BLaER1 (cell line): Measurements from ENCODE around the gene DDIAS.
"Not testable (repeated sequence)": the region's sequence is repeated elsewhere in the genome, so short reads cannot be mapped to it uniquely, and the experiment has no call there.

Experiments
- H3K27ac ChIP-seq: shearing (Covaris generic); formaldehyde crosslinking; 2 replicates; pipeline ENCODE4 v1.8.1; 2022
- H3K27me3 ChIP-seq: shearing (Covaris generic); formaldehyde crosslinking; 2 replicates; pipeline ENCODE4 v1.8.1; 2022
- H3K36me3 ChIP-seq: shearing (Covaris generic); formaldehyde crosslinking; 2 replicates; pipeline ENCODE4 v1.8.1; 2022
- H3K4me1 ChIP-seq: shearing (Covaris generic); formaldehyde crosslinking; 2 replicates; pipeline ENCODE4 v1.8.1; 2022
- H3K4me2 ChIP-seq: shearing (Covaris generic); formaldehyde crosslinking; 2 replicates; pipeline ENCODE4 v1.8.1; 2022
- H3K4me3 ChIP-seq: shearing (Covaris generic); formaldehyde crosslinking; 2 replicates; pipeline ENCODE4 v1.8.1; 2022
- H3K9ac ChIP-seq: shearing (Covaris generic); formaldehyde crosslinking; 2 replicates; pipeline ENCODE4 v1.8.1; 2022
- H3K9me3 ChIP-seq: shearing (Covaris generic); formaldehyde crosslinking; 2 replicates; pipeline ENCODE4 v1.8.1; 2022
- H4K20me1 ChIP-seq: shearing (Covaris generic); formaldehyde crosslinking; 2 replicates; pipeline ENCODE4 v1.8.1; 2022
- Cebpa-rat ChIP-seq: shearing (Covaris generic); IDR thresholded peaks from 2 replicates; pipeline ENCODE4 v1.8.1; 2022

DDIAS gene

DNA sequence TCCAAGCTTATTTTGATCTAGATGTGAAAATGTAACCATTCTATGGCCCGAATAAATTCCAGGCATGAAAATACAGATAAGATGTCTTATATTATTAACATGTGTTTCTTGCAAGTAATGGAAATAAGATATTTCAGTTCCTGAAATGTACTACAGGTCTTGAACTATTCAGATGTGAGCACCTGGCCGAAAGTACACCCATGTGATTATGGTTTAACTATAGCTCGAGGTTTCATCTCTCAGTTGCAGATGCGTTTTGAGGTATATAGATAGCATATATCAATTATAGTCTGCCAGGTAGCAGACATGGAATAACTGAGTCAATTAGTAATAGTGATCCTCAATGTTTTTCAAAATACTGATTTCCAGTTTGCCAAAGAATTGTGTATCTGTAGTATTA lies 68.3 kb downstream of the DDIAS start:
- Histone ChIP-seq H3K4me2 (no peak overlapping the region), H3K4me1 (0 out of 2 replicates have a peak, but pooled peaks cover 8% of the 10 kb centered on the region), H3K36me3 (no peaks in the 10 kb centered on the region), H3K9me3 (peaks cover 10% of the 10 kb centered on the region), H3K4me3 (no peak overlapping the region), H3K27ac (no peak overlapping the region), H4K20me1 (no peaks in the 10 kb centered on the region), H3K27me3 (no peaks in the 10 kb centered on the region), H3K9ac (no peak overlapping the region)
- TF ChIP-seq Cebpa-rat = no peak

DNA sequence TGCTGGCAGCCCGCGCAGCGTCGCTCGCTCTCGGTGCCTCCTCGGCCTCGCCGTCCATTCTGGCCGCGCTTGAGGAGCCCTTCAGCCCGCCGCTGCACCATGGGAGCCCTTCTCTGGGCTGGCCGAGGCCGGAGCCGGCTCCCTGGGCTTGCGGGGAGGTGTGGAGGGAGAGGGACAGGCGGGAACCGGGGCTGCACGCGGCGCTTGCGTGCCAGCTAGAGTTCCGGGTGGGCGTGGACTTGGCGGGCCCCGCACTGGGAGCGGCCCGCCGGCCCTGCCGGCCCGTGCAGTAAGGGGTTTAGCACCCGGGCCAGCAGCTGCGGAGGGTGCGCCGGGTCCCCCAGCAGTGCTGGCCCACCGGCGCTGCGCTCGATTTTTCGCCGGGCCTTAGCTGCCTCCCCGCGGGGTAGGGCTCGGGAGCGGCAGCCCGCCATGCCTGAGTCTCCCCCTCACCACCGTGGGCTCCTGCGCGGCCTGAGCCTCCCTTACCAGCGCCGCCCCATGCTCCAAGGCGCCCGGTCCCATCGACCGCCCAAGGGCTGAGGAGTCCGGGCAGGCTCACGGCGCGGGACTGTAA lies 69.1 kb downstream of the DDIAS start:
- H3K27me3 ChIP-seq, H3K4me2 ChIP-seq, H3K4me3 ChIP-seq, H3K27ac ChIP-seq, H3K9ac ChIP-seq, H3K36me3 ChIP-seq, H4K20me1 ChIP-seq: not testable (repeated sequence)
- Histone ChIP-seq H3K9me3 (peaks cover 10% of the 10 kb centered on the region), H3K4me1 (peaks cover 12% of the 10 kb centered on the region; the same call in 1 of the 2 replicates)

DNA sequence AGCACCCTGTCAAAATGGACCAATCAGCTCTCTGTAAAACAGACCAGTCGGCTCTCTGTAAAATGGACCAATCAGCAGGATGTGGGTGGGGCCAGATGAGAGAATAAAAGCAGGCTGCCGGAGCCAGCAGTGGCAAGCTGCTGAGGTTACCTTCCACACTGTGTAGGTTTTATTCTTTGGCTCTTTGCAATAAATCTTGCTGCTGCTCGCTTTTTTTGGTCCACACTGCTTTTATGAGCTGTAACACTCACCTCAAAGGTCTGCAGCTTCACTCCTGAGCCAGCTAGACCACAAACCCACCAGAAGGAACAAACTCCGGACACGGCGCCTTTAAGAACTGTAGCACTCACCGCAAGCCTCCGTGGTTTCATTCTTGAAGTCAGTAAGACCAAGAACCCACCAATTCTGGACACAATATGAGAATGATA lies 70.0 kb downstream of the DDIAS start:
- H3K36me3 ChIP-seq, H3K9ac ChIP-seq, H3K27me3 ChIP-seq, H3K4me3 ChIP-seq, H4K20me1 ChIP-seq, H3K27ac ChIP-seq: not testable (repeated sequence)
- H3K9me3 ChIP-seq = peaks cover 10% of the 10 kb centered on the region
- peak overlapping the region; percentile 43; the same call in 1 of the 2 replicates for H3K4me2 ChIP-seq
- H3K4me1 ChIP-seq = peaks cover 21% of the 10 kb centered on the region

DNA sequence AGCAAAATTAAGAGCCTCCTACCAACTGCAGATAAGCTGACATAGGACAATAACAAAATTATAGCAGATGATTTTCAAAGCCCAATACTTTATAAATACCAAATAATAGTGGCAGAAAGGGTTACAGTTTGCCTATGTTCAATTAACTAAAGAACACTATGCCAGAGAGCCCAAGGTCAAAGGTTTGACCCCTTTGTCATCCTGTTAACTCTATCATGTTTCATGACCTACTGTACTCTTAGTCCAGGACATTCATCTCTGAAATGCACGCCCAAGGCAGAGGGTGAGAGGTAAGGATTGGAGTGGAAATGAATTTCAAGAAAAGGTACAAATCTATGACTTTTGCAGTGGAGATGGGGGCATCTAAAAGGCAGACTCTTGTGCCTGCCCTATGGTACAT lies 70.6 kb downstream of the DDIAS start:
- Histone ChIP-seq H3K36me3 (no peaks in the 10 kb centered on the region), H3K9me3 (peaks cover 10% of the 10 kb centered on the region), H3K27me3 (no peaks in the 10 kb centered on the region), H4K20me1 (no peaks in the 10 kb centered on the region), H3K9ac (no peak overlapping the region), H3K4me2 (peak overlapping the region; percentile 43; the same call in 1 of the 2 replicates), H3K4me3 (no peak overlapping the region), H3K4me1 (peaks cover 27% of the 10 kb centered on the region), H3K27ac (no peak overlapping the region)
- TF ChIP-seq Cebpa-rat = no peak

DNA sequence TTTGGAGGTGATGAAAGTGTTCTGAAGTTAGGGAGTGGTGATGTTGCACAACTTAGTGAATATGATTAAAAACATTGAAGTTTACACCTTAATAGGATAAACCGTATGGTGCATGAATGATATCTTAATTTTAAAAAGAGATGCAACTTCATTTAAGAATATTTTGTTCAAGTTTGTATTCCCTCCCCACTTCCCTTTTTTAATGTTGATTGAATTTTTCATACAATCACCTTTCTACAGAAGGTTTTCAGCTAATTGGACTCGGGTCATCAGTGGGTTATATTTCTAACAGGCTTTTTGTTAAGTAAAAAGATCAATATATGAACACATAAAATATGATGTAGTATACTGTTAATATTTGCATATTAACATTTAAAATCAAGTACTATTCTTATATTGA lies 72.6 kb downstream of the DDIAS start:
- Histone ChIP-seq H3K4me3 (no peak overlapping the region), H3K4me2 (no peak overlapping the region), H3K9me3 (peaks cover 10% of the 10 kb centered on the region), H3K27ac (no peak overlapping the region), H3K27me3 (no peaks in the 10 kb centered on the region), H3K4me1 (peaks cover 43% of the 10 kb centered on the region), H3K36me3 (no peaks in the 10 kb centered on the region), H4K20me1 (no peaks in the 10 kb centered on the region), H3K9ac (no peak overlapping the region)
- TF ChIP-seq Cebpa-rat = no peak

DNA sequence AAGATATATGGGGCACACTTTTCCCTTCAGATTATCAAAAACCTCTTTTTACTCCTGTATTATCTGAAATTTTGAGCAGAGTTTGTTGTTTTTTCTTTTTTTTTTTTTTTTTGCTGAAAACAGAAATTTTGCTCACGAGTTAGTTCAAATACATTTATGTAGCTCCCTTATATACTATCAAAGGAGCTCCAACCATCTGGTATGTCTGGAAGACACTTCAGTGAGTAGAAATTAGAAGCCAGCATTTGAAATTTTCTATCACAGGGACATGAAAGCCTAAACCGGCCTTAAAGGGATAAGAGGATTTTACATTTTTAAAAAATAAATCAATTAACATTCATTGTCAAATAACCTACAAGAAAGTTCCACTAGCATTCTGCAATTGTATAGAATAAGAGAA lies 73.3 kb downstream of the DDIAS start:
- Histone ChIP-seq H3K9me3 (peaks cover 10% of the 10 kb centered on the region), H3K9ac (no peak overlapping the region), H3K4me2 (no peak overlapping the region), H3K4me3 (no peak overlapping the region), H4K20me1 (no peaks in the 10 kb centered on the region), H3K4me1 (peaks cover 43% of the 10 kb centered on the region), H3K36me3 (no peaks in the 10 kb centered on the region), H3K27ac (no peak overlapping the region), H3K27me3 (no peaks in the 10 kb centered on the region)
- TF ChIP-seq Cebpa-rat = no peak

DNA sequence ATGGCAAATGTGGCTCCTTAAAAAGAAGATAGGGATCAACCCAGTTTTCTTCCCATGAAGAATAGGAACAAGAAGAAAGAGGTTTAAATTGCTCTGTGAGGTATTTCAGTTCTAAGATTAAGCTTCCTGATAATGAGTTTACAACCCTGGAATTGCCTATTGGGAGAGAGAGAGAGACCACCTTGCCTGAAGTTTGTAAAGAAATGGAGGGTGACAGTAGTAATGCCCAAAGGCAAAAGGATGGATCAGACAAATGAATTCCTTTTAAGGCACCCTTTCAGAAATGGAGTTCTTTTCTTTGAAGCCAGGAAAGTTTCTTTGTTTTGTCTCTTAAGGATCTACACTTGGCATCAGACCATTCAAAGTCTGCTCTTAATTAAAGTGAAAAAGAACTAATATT lies 74.3 kb downstream of the DDIAS start:
- no peaks in the 10 kb centered on the region for H4K20me1 ChIP-seq
- TF ChIP-seq Cebpa-rat = no peak
- H3K4me2 ChIP-seq = peak overlapping the region; percentile 69

DNA sequence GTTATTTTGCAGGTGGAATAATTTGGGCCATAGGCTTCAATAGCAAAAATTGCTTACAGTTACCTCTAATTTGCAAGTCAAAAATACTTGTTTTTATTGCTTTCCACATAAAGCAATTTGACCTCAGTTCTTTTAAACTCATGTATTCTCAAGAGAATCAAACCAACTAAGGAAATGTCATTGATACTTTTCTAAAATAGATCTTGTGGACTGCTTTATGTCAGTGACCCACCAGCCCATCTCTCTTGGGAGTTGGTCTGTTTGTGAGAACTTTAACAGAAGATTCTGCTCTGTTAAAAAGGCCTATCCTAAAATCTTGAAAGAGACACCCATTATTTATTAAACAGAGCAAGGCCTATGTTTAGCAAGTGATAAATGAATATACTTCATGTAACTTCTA lies 75.2 kb downstream of the DDIAS start:
- Histone ChIP-seq H3K27me3 (no peaks in the 10 kb centered on the region), H3K4me2 (peak overlapping the region; percentile 69), H3K9me3 (no peaks in the 10 kb centered on the region), H4K20me1 (no peaks in the 10 kb centered on the region), H3K9ac (no peak overlapping the region), H3K4me3 (no peak overlapping the region), H3K4me1 (peaks cover 38% of the 10 kb centered on the region), H3K36me3 (peaks cover 3% of the 10 kb centered on the region), H3K27ac (no peak overlapping the region)
- TF ChIP-seq Cebpa-rat = no peak

More for the DNA sequence above, 74.3 kb downstream of the DDIAS start:
- no peak overlapping the region for H3K9ac ChIP-seq
- no peak overlapping the region for H3K27ac ChIP-seq
- H3K27me3 ChIP-seq = no peaks in the 10 kb centered on the region
- H3K9me3 ChIP-seq = peaks cover 4% of the 10 kb centered on the region
- no peak overlapping the region for H3K4me3 ChIP-seq
- H3K36me3 ChIP-seq = no peaks in the 10 kb centered on the region
- peaks cover 43% of the 10 kb centered on the region for H3K4me1 ChIP-seq

DNA sequence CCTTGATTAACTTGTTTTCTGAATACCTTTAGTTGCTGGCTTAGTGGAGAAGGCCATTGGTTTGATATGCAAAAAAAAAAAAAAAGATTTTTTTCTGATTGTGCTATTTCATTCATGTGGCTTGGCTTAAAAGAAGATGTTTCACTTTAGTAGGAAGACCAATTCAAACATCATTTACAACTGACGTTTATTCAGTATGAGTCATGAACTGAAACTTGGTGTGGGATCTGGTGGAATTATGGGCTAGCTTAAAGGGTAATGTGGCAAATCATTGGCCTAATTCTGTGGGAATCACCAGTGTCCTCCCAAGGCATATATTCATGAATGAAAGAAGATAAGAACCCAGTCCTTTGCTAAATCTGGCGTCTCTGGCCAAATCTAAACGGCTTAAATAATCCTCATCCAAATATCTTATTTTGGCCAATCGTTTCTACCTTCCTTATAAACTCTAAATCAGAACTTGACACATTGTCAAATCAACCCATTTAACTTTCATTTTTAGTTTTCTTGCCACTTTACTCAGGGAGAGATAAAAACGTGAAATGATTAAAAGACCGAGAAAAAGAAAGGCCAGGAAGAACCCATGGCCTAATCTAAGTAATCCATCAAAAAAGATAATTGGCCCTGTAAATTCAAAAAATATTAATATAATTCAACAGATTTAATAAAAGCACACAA lies 77.0 kb downstream of the DDIAS start:
- TF ChIP-seq Cebpa-rat = no peak
- H3K36me3 ChIP-seq = peaks cover 8% of the 10 kb centered on the region

DNA sequence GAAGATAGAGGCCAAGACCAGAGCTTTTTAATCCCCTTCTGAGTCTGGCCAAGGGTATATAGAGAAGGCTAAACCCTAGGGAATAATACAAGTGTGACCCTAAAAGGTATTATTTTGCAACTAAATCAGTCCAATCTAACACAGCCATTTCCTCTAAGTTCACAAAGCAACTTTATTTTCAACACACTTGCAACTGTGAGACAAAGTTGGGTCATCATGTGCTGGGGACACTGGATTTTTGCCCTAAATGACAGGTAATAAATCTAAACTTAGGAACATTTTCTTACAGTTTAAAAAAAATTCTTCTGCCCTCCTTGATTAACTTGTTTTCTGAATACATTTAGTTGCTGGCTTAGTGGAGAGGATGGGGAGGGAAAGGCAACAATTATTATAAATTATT lies 78.3 kb downstream of the DDIAS start:
- Histone ChIP-seq H3K36me3 (peaks cover 15% of the 10 kb centered on the region), H3K4me1 (peaks cover 35% of the 10 kb centered on the region), H3K27me3 (no peaks in the 10 kb centered on the region), H3K27ac (no peak overlapping the region), H3K4me2 (no peak overlapping the region), H4K20me1 (no peaks in the 10 kb centered on the region), H3K9ac (no peak overlapping the region), H3K4me3 (no peak overlapping the region), H3K9me3 (no peaks in the 10 kb centered on the region)
- TF ChIP-seq Cebpa-rat = no peak

More for the DNA sequence above, 77.0 kb downstream of the DDIAS start:
- H3K27me3 ChIP-seq = no peaks in the 10 kb centered on the region
- no peaks in the 10 kb centered on the region for H4K20me1 ChIP-seq
- H3K4me1 ChIP-seq = peaks cover 35% of the 10 kb centered on the region
- H3K27ac ChIP-seq = no peak overlapping the region
- H3K4me2 ChIP-seq = peak overlapping the region; percentile 69
- H3K4me3 ChIP-seq = no peak overlapping the region
- no peak overlapping the region for H3K9ac ChIP-seq
- no peaks in the 10 kb centered on the region for H3K9me3 ChIP-seq
